ENCODE measurements around the gene NEU2. TPM values are rescaled to one million over a fixed set of nuclear protein-coding genes. Genes with fewer than 3 reads are reported as not detected.

The NEU2 gene
- total and polyA plus RNA-seq, 9 of the 15 experiments (the other 6 are each of a cell fraction or from before 2014, with no cell fraction given), result not detected

GRCh38 chr2:233033672-233034071, 1.2 kb downstream of the NEU2 start (continued):
- TF ChIP-seq SAFB2 (IDR thresholded peaks at IDR 0.05; ENCODE audit: borderline replicate concordance, low read depth, low read length, severe bottlenecking) (no peak), GATA2 (CRISPR knock-in tag; IDR thresholded peaks at IDR 0.05) (no peak), ZNF407 (IDR thresholded peaks at IDR 0.05; ENCODE audit: low read depth) (no peak), HNRNPL (IDR thresholded peaks at IDR 0.05; ENCODE audit: low read depth, low read length) (no peak), ZZZ3 (IDR thresholded peaks at IDR 0.05) (no peak), NFYB (IDR thresholded peaks at IDR 0.05; ENCODE audit: extremely low read depth, insufficient read length) (no peak), EZH2 (IDR thresholded peaks at IDR 0.05; ENCODE audit: borderline replicate concordance, low read depth, low read length) (no peak), ZBTB26 (CRISPR knock-in tag; IDR thresholded peaks at IDR 0.05) (no peak), SIX5 (IDR thresholded peaks at IDR 0.05; ENCODE audit: borderline replicate concordance in 1 of 2, insufficient read depth in 1 of 2, low read depth in 1 of 2, low read length in 2 of 2) (no peak)
